Keratinocyte (primary cell): ENCODE measurements around the gene VIPR2. TPM values are rescaled to one million over a fixed set of nuclear protein-coding genes. Genes with fewer than 3 reads are reported as not detected.

Experiments
- DNase-seq: peaks from one replicate; pipeline ENCODE4 v3.0.0-alpha.2; 2011; ENCODE audit warnings: low read depth, missing footprints, low spot score
- FAIRE-seq: peaks from 2 replicates; lab custom pipeline; 2011; peaks lifted over from hg19 to GRCh38; lab: Jason Lieb, UNC
- H2AFZ ChIP-seq: 2 replicates; pipeline ENCODE4 v1.6.0; 2012; ENCODE audit warnings: low read length, control low read depth, inconsistent platforms; ENCODE audit not compliant: control insufficient read depth
- H3K27ac ChIP-seq: 2 replicates; pipeline ENCODE4 v1.5.1; 2011; ENCODE audit warnings: low read length; ENCODE audit not compliant: control insufficient read depth, insufficient read depth
- H3K27me3 ChIP-seq: 3 replicates; pipeline ENCODE4 v1.6.0; 2011; ENCODE audit warnings: low read length; ENCODE audit not compliant: control insufficient read depth, insufficient read depth; ENCODE audit errors: extremely low read depth
- H3K36me3 ChIP-seq, 2 experiments: 2 replicates in 1 of 2; 3 replicates in 1 of 2; pipeline ENCODE4 v1.5.1; 2011; ENCODE audit warnings: low read length in 2 of 2, mild to moderate bottlenecking in 1 of 2; ENCODE audit not compliant: control insufficient read depth in 2 of 2, insufficient read depth in 2 of 2; ENCODE audit errors: extremely low read depth in 1 of 2
- H3K4me1 ChIP-seq: 3 replicates; pipeline ENCODE4 v1.5.1; 2011; ENCODE audit warnings: low read length; ENCODE audit not compliant: control insufficient read depth, insufficient read depth; ENCODE audit errors: extremely low read depth
- H3K4me2 ChIP-seq: 3 replicates; pipeline ENCODE4 v1.6.0; 2011; ENCODE audit warnings: low read depth, low read length; ENCODE audit not compliant: control insufficient read depth, insufficient read depth; ENCODE audit errors: extremely low read depth
- H3K4me3 ChIP-seq, 3 experiments: fragments of 200-600 bp in 1 of 3; sonication (generic) in 1 of 3; 2 replicates in 2 of 3; 3 replicates in 1 of 3; pipeline ENCODE4 v1.5.1; 2011 to 2016; ENCODE audit warnings: low read length in 3 of 3, mild to moderate bottlenecking in 3 of 3, control low read depth in 2 of 3, inconsistent platforms in 1 of 3, low read depth in 1 of 3, mixed read lengths in 1 of 3, mixed run types in 1 of 3, moderate library complexity in 1 of 3; ENCODE audit not compliant: control insufficient read depth in 2 of 3, insufficient read depth in 2 of 3; ENCODE audit errors: extremely low read depth in 1 of 3
- H3K79me2 ChIP-seq: 2 replicates; pipeline ENCODE4 v1.6.0; 2012; ENCODE audit warnings: low read length; ENCODE audit not compliant: control insufficient read depth, insufficient read depth
- H3K9ac ChIP-seq: 3 replicates; pipeline ENCODE4 v1.6.0; 2011; ENCODE audit warnings: low read length; ENCODE audit not compliant: control insufficient read depth, insufficient read depth; ENCODE audit errors: extremely low read depth
- H3K9me1 ChIP-seq: 3 replicates; pipeline ENCODE4 v1.6.0; 2011; ENCODE audit warnings: low read length; ENCODE audit not compliant: control insufficient read depth, insufficient read depth; ENCODE audit errors: extremely low read depth
- H3K9me3 ChIP-seq: 2 replicates; pipeline ENCODE4 v1.5.1; 2012; ENCODE audit warnings: low read depth, low read length; ENCODE audit not compliant: control insufficient read depth
- H4K20me1 ChIP-seq: 3 replicates; pipeline ENCODE4 v1.6.0; 2011; ENCODE audit warnings: low read length; ENCODE audit not compliant: control insufficient read depth, insufficient read depth; ENCODE audit errors: extremely low read depth
- EZH2 ChIP-seq: IDR thresholded peaks from one replicate; pipeline ENCODE4 v1.6.1; 2012; ENCODE audit warnings: inconsistent platforms, mild to moderate bottlenecking, low read length, moderate library complexity
- dilution Hi-C: fragments of 300-500 bp; cut with MboI; formaldehyde crosslinking; loops from one replicate; pipeline ENCODE4 v1.7.0; 2020; ENCODE audit warnings: low sequenced_read_pairs; ENCODE audit not compliant: extremely low pct_ligation_motif_present
- polyA plus RNA-seq, 5 experiments: library from polyadenylated mRNA; depleted of rRNA in 3 of 5; stranded (reverse) in 3 of 5; stranded (forward) in 1 of 5; unstranded in 1 of 5; fragments of >200 nt; gene quantifications; 1 replicate in 1 of 5; 2 replicates in 3 of 5; 3 replicates in 1 of 5; pipeline versions ENCODE4 v1.2.1 to v1.2.3, GENCODE V29; 2011 to 2012; ENCODE audit warnings: missing spikeins in 2 of 5, low read depth in 1 of 5, low replicate concordance in 1 of 5
- TF ChIP-seq, protein P1 (sequence below), 3 experiments: IDR thresholded peaks in 1 of 3; conservative IDR thresholded peaks in 1 of 3; optimal IDR thresholded peaks in 1 of 3; 2 replicates in 2 of 3; 3 replicates in 1 of 3; pipeline versions ENCODE3 to v1.5.1; 2011; ENCODE audit warnings: low read length in 3 of 3, mild to moderate bottlenecking in 3 of 3, moderate library complexity in 2 of 3, control low read depth in 1 of 3, inconsistent platforms in 1 of 3; ENCODE audit not compliant: insufficient read depth in 2 of 3; ENCODE audit errors: extremely low read depth in 1 of 3

The VIPR2 gene
- polyA plus RNA-seq, 1 donor (not counting 4 experiments of a cell fraction or from before 2014, with no cell fraction given) = not detected

DNA sequence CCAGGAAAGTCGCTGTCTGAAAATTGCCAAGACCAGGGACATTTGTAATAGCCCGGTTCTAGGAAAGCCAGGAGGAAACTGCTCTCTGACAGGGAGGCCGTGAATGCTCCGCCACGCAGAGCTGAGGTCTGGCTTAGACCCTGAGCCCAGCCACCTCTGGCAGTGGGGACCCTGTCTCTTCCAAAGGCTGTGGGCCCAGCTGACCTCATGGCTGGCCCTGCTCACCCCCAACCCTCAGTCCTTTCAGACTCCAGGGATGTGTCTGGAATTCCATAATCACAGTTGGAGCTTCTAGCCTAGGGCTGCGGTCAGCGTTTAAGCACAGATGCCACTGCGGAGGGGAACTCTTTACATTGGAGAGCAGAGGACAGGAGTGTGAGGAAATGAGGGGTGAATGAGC, 6.6 kb upstream of the VIPR2 start:
- DNase-seq (no peak), FAIRE-seq (no peak)
- H3K27me3 ChIP-seq = no peaks in the 10 kb centered on the region
- H3K4me3 ChIP-seq = no peak overlapping the region
- no peaks in the 10 kb centered on the region for H3K79me2 ChIP-seq
- H3K4me1 ChIP-seq = no peaks in the 10 kb centered on the region
- H3K4me2 ChIP-seq = no peak overlapping the region
- H3K9me3 ChIP-seq = no peaks in the 10 kb centered on the region
- TF ChIP-seq EZH2 = no peak
- TF ChIP-seq, protein P1, sequence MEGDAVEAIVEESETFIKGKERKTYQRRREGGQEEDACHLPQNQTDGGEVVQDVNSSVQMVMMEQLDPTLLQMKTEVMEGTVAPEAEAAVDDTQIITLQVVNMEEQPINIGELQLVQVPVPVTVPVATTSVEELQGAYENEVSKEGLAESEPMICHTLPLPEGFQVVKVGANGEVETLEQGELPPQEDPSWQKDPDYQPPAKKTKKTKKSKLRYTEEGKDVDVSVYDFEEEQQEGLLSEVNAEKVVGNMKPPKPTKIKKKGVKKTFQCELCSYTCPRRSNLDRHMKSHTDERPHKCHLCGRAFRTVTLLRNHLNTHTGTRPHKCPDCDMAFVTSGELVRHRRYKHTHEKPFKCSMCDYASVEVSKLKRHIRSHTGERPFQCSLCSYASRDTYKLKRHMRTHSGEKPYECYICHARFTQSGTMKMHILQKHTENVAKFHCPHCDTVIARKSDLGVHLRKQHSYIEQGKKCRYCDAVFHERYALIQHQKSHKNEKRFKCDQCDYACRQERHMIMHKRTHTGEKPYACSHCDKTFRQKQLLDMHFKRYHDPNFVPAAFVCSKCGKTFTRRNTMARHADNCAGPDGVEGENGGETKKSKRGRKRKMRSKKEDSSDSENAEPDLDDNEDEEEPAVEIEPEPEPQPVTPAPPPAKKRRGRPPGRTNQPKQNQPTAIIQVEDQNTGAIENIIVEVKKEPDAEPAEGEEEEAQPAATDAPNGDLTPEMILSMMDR (optimal IDR thresholded peaks at IDR 0.05 in 1 of 3, IDR thresholded peaks at IDR 0.05 in 1 of 3, conservative IDR thresholded peaks at IDR 0.05 in 1 of 3; ENCODE audit: extremely low read depth in 1 of 3, insufficient read depth in 2 of 3, low read length in 3 of 3) = no peak
- no peaks in the 10 kb centered on the region for H4K20me1 ChIP-seq
- no peak overlapping the region for H3K27ac ChIP-seq
- H3K9me1 ChIP-seq = no peaks in the 10 kb centered on the region
- no peaks in the 10 kb centered on the region for H3K36me3 ChIP-seq
- no peak overlapping the region for H3K9ac ChIP-seq
- H2AFZ ChIP-seq = no peak overlapping the region
- dilution Hi-C loops = no loop called here

DNA sequence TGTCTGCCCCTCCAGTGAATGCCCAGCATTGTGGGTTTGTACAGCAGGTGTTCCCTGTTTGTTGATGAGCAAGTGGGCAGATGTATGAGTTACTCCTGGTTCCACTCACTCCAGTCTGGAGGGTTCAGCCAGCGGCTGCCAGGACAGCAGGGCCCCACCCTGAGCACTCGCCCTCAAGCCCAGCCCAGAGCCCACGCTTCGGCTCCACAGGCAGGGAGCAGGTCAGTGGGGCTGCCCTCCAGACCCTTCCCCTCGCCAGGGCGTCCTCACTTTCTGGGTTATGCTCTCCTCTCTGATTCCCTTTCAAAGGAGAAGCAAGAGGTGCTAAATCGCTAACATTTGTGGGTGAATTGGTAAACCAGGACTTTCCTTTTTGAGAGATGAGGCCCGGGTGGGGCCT, 4.8 kb upstream of the VIPR2 start:
- Histone ChIP-seq H3K4me2 (no peak overlapping the region), H3K4me3 (no peak overlapping the region), H3K4me1 (no peaks in the 10 kb centered on the region), H3K27me3 (peaks cover 9% of the 10 kb centered on the region), H3K9ac (no peak overlapping the region), H3K79me2 (no peaks in the 10 kb centered on the region), H3K27ac (no peak overlapping the region), H3K9me1 (no peaks in the 10 kb centered on the region), H3K36me3 (no peaks in the 10 kb centered on the region), H2AFZ (no peak overlapping the region), H4K20me1 (no peaks in the 10 kb centered on the region), H3K9me3 (no peaks in the 10 kb centered on the region)
- no peak for DNase-seq
- no peak for FAIRE-seq
- dilution Hi-C loops = no loop called here
- TF ChIP-seq, protein P1 (optimal IDR thresholded peaks at IDR 0.05 in 1 of 3, IDR thresholded peaks at IDR 0.05 in 1 of 3, conservative IDR thresholded peaks at IDR 0.05 in 1 of 3; ENCODE audit: extremely low read depth in 1 of 3, insufficient read depth in 2 of 3, low read length in 3 of 3) = no peak
- no peak for TF ChIP-seq EZH2
